ENCODE results near the gene ZSWIM3.
"Not testable (repeated sequence)": the region's sequence is repeated elsewhere in the genome, so short reads cannot be mapped to it uniquely, and the experiment has no call there.

Gene ZSWIM3

GRCh38 chr20:45890985-45891983, 33.9 kb downstream of the ZSWIM3 start, which contains the start of the genes CTSA and NEURL2:
Gene CTSA (plus strand): TSS chr20:45891335. CDS start chr20:45891569, 234 bp downstream.
Gene NEURL2 (minus strand): TSS chr20:45891208. CDS start chr20:45890991, 217 bp downstream.
- peak; percentile 68 to 85 for DNase-seq

- DNase-seq, result peak; percentile 14 to 19
These were observed 34.8 kb downstream of the ZSWIM3 start for GRCh38 chr20:45892049-45892825.

GRCh38 chr20:45892828-45893500, 35.5 kb downstream of the ZSWIM3 start:
- no peak for DNase-seq

GRCh38 chr20:45893831-45894230, 36.4 kb downstream of the ZSWIM3 start:
- DNase-seq, result no peak

GRCh38 chr20:45894797-45895196, 37.4 kb downstream of the ZSWIM3 start:
- no peak for DNase-seq

GRCh38 chr20:45896641-45897161, 39.3 kb downstream of the ZSWIM3 start:
- DNase-seq, result no peak

GRCh38 chr20:45897289-45897688, 39.9 kb downstream of the ZSWIM3 start:
- no peak for DNase-seq

GRCh38 chr20:45897692-45898091, 40.3 kb downstream of the ZSWIM3 start:
- DNase-seq, result no peak

- no peak for DNase-seq
These were observed 40.9 kb downstream of the ZSWIM3 start for GRCh38 chr20:45898285-45898684.

- no peak for DNase-seq
These were observed 41.8 kb downstream of the ZSWIM3 start for GRCh38 chr20:45899046-45899835.

GRCh38 chr20:45901332-45901731, 43.9 kb downstream of the ZSWIM3 start:
- DNase-seq, result not testable (repeated sequence)

- DNase-seq, result no peak
These were observed 44.8 kb downstream of the ZSWIM3 start for GRCh38 chr20:45902199-45902701.

GRCh38 chr20:45904583-45905504, 47.4 kb downstream of the ZSWIM3 start:
- DNase-seq, result no peak

- DNase-seq, result peak in 1 of 2 experiments; percentile 8
These were observed 48.2 kb downstream of the ZSWIM3 start for GRCh38 chr20:45905505-45906079.

GRCh38 chr20:45907219-45907948, 50.0 kb downstream of the ZSWIM3 start:
- DNase-seq, result no peak

GRCh38 chr20:45908084-45908483, 50.7 kb downstream of the ZSWIM3 start:
- no peak for DNase-seq

- no peak for DNase-seq
These were observed 52.0 kb downstream of the ZSWIM3 start for GRCh38 chr20:45909336-45909808.

GRCh38 chr20:45909817-45910669, 52.6 kb downstream of the ZSWIM3 start:
- no peak for DNase-seq
